Body of pancreas (tissue), 4 donors: ENCODE results near the gene MS4A1.

Source experiments
- POLR2A ChIP-seq, 3 donors: fragments of 450-650 bp; IDR thresholded peaks; one replicate each; pipeline ENCODE4 v1.6.1; 2016; ENCODE audit warnings: antibody characterized with exemption in 3 of 3, mild to moderate bottlenecking in 2 of 3
- TF ChIP-seq, protein P1 (sequence below), 7 experiments: fragments of 450-650 bp in 4 of 7; fragments of 200-600 bp in 3 of 7; sonication (generic) in 3 of 7; IDR thresholded peaks; one replicate each; pipeline ENCODE4 v1.5.1; 2016 to 2019; ENCODE audit warnings: antibody characterized with exemption in 7 of 7

DNA sequence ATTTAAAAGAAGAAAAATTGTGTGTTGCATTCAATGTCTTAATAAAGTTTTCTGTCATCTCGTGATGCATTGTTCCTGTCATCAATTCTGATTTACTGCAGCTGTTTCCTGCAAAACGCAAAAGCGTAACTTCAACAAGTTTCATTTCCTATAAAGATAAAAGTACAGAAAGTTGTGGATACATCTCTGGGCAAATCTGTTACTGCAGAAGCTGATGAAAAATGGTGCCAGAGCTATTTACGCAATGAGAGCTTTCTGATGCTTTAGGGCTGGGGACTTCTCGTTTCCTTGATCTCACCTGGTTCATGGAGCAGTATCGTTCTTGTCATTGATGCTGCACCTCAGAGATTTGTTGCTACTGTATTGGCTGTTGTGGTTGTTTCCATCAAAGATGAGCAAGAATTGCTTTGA, 21.4 kb downstream of the MS4A1 start:
- TF ChIP-seq, protein P1, sequence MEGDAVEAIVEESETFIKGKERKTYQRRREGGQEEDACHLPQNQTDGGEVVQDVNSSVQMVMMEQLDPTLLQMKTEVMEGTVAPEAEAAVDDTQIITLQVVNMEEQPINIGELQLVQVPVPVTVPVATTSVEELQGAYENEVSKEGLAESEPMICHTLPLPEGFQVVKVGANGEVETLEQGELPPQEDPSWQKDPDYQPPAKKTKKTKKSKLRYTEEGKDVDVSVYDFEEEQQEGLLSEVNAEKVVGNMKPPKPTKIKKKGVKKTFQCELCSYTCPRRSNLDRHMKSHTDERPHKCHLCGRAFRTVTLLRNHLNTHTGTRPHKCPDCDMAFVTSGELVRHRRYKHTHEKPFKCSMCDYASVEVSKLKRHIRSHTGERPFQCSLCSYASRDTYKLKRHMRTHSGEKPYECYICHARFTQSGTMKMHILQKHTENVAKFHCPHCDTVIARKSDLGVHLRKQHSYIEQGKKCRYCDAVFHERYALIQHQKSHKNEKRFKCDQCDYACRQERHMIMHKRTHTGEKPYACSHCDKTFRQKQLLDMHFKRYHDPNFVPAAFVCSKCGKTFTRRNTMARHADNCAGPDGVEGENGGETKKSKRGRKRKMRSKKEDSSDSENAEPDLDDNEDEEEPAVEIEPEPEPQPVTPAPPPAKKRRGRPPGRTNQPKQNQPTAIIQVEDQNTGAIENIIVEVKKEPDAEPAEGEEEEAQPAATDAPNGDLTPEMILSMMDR (IDR thresholded peaks at IDR 0.05) = no peak
- no peak for TF ChIP-seq POLR2A (IDR thresholded peaks at IDR 0.05)
